Measurements from ENCODE around the gene DNAJA4. TPM values are rescaled to one million over a fixed set of nuclear protein-coding genes. Genes with fewer than 3 reads are reported as not detected.

The DNAJA4 gene
- total RNA-seq, 4 donors from 2014 or later, result 14.2 to 16.9 (median 16.4) TPM

DNA sequence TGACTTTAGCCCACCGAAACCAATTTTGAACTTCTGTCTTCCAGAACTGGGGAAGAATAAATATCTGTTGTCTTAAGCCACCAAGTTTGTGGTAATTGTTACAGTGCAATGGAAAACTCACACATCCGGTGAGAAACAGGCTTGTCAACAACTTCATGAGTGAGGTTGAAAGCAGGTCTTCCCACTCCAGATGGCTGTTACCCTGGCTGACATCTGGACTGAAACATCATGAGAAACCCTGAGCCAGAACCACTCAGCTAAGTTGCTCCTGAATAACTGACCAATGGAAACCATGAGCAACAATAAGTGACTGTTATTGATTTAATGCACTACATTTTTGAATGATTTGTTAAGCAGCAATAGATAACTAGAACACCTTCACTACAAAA, 40.3 kb upstream of the DNAJA4 start:
- TF ChIP-seq EP300 (IDR thresholded peaks at IDR 0.05) (no peak), POLR2A (IDR thresholded peaks at IDR 0.05) (no peak)
- TF ChIP-seq, protein P1, sequence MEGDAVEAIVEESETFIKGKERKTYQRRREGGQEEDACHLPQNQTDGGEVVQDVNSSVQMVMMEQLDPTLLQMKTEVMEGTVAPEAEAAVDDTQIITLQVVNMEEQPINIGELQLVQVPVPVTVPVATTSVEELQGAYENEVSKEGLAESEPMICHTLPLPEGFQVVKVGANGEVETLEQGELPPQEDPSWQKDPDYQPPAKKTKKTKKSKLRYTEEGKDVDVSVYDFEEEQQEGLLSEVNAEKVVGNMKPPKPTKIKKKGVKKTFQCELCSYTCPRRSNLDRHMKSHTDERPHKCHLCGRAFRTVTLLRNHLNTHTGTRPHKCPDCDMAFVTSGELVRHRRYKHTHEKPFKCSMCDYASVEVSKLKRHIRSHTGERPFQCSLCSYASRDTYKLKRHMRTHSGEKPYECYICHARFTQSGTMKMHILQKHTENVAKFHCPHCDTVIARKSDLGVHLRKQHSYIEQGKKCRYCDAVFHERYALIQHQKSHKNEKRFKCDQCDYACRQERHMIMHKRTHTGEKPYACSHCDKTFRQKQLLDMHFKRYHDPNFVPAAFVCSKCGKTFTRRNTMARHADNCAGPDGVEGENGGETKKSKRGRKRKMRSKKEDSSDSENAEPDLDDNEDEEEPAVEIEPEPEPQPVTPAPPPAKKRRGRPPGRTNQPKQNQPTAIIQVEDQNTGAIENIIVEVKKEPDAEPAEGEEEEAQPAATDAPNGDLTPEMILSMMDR (IDR thresholded peaks at IDR 0.05), result no peak
- WGBS, 2 donors, result 82 to 93% methylated on average over 2 of the region's 2 CpGs
- H3K4me1 ChIP-seq, result no peaks in the 10 kb centered on the region
- DNase-seq (ENCODE audit: low spot score in 2 of 2), result no peak
- H3K36me3 ChIP-seq, result no peaks in the 10 kb centered on the region
- H3K27me3 ChIP-seq, result no peaks in the 10 kb centered on the region
- no peak overlapping the region for H3K4me3 ChIP-seq
- H3K9me3 ChIP-seq, result peaks cover 0 to 5% (median 0%) of the 10 kb centered on the region in 4 donors
- no peak overlapping the region for H3K27ac ChIP-seq

DNA sequence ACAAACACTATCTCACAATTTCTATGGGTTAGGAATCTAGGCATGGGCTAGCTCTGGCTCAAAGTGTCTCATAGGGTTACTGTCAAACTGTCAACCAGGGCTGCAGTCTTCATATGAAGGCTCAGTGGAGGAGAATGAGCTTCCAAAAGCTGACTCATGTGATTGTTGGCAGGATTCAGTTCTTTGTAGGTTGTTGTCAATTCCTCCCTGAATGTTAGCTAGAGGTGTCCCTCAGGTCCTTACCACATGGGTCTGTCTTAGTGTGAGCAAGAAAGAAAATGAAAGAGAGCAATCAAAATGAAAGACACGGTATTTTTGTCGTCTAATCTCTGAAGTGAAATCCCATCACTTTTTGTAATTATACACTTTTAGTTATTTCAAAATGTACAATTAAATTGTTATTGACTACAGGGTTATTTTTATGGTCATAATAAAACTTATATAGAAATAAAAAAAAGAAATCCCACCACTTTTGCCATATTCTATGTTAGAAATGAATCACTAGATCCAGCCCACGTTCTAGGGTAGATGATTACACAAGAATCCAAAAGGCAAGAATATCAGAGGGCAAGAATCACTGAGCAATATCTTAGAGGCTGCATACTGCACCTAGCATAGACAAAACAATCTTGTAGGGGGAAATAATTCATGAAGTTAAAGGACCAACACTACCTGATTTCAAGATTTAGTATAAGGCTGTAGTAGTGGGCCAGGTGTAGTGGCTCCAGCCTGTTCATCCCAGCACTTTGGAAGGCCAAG, 38.4 kb upstream of the DNAJA4 start:
- 94 to 95% methylated on average over 3 of the region's 3 CpGs for WGBS, 2 donors
- Histone ChIP-seq H3K4me1 (no peaks in the 10 kb centered on the region), H3K9me3 (peaks cover 0 to 5% (median 0%) of the 10 kb centered on the region in 4 donors), H3K36me3 (no peaks in the 10 kb centered on the region), H3K4me3 (no peak overlapping the region), H3K27me3 (no peaks in the 10 kb centered on the region), H3K27ac (no peak overlapping the region)
- TF ChIP-seq, protein P1 (IDR thresholded peaks at IDR 0.05), result no peak
- TF ChIP-seq POLR2A (IDR thresholded peaks at IDR 0.05) (no peak), EP300 (IDR thresholded peaks at IDR 0.05) (no peak)
- no peak for DNase-seq (ENCODE audit: low spot score in 2 of 2)

DNA sequence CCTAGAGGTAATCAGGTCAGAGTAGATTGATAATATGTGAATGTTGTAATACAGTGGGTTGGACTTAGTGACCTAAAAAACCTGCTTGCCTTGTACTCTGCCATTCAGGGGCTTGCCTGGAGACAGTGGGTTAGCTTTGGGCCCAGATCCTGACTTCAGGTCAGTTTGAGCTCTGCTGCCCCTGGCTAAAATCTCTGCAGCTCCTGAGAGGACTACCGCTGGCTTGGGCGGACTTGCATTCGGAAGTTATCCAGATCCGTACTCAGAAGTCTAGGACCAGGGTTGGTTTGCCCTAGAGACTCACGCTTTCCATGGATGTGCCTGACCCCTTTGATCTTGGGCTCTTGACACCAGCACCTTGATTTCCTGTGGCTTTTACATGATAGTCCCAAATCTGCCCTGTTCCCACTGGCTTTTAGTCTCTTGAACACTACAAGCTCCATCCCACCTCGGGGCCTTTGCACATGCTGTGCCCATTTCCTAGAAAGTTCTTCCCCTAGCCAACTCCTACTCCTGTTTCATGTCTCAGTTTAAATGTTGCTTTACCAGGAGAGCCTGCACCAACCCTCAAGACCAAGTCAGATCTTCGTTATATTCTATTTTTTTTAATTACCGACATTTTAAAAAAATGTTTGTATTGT, 35.9 kb upstream of the DNAJA4 start:
- Histone ChIP-seq H3K4me1 (no peaks in the 10 kb centered on the region), H3K36me3 (no peaks in the 10 kb centered on the region), H3K9me3 (peaks cover 0 to 5% (median 0%) of the 10 kb centered on the region in 4 donors), H3K27me3 (no peaks in the 10 kb centered on the region), H3K27ac (no peak overlapping the region), H3K4me3 (no peak overlapping the region)
- no peak for TF ChIP-seq EP300 (IDR thresholded peaks at IDR 0.05)
- no peak for TF ChIP-seq POLR2A (IDR thresholded peaks at IDR 0.05)
- TF ChIP-seq, protein P1 (IDR thresholded peaks at IDR 0.05), result no peak
- no peak for DNase-seq (ENCODE audit: low spot score in 2 of 2)
- WGBS, 2 donors, result 84 to 90% methylated on average over 8 of the region's 8 CpGs

DNA sequence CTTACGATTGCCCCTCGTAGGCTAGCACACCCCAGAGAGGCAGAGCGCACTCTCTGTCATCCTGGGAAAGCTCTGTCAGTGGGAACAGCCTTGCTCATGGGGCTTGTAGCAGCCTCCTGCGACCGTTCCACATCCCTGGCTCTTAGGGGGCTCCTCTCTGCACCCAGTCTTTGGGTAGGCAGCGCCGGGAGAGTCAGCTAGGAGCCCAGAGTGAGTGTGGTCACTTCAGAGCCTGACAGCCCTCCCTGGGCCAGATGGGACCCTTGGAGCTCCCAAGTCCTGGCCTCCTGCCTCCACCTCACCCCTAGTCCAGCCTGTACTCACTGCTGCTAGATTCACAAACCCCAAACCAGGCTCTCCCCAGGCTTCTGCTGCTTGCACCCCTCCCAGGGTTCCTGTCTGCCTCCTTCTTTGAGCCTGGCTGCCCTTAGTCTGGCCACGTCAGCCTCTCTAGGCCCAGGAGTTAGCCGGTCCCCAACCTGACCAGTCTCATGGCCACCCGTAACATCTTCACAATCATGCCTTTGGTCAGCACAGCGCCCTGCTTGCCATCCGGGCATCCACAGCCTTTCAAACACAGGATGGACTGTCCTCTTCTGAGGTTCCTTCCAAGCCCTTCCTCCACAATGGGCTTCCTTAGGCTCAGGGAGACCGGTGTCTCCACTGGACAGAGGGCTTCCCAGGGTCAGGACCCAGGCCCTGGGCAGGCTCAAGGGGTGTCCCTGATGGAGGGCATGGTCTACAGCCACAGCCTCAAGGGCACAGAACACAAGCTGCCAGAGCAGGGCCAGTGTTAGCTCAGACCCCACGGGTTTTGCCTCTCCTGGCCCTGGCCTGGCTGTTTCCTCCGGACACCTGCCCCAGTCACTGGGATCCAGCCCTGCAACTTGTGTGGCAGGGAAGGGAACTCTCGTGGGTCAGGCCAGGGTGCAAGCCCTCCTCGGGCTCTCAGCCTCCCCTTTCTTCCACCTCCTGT, 34.6 kb upstream of the DNAJA4 start:
- no peak for DNase-seq (ENCODE audit: low spot score in 2 of 2)
- Histone ChIP-seq H3K4me1 (peaks cover 0 to 5% (median 0%) of the 10 kb centered on the region in 4 donors), H3K36me3 (no peaks in the 10 kb centered on the region), H3K27ac (no peak overlapping the region), H3K27me3 (no peaks in the 10 kb centered on the region), H3K4me3 (no peak overlapping the region), H3K9me3 (peaks cover 0 to 5% (median 0%) of the 10 kb centered on the region in 4 donors)
- no peak for TF ChIP-seq POLR2A (IDR thresholded peaks at IDR 0.05)
- TF ChIP-seq, protein P1 (IDR thresholded peaks at IDR 0.05), result no peak
- TF ChIP-seq EP300 (IDR thresholded peaks at IDR 0.05), result no peak
- WGBS, 2 donors, result 77 to 80% methylated on average over 15 to 17 of the region's 17 CpGs
